A204.1 (cell line): ENCODE data around the gene LTBR.
A peak's percentile ranks its signal among the peaks of the same experiment; 100 is the strongest.
"Not testable (repeated sequence)": the region's sequence is repeated elsewhere in the genome, so short reads cannot be mapped to it uniquely, and the experiment has no call there.

Source experiments
- FAIRE-seq: peaks from 2 replicates; lab custom pipeline; 2012; peaks lifted over from hg19 to GRCh38; lab: Jason Lieb, UNC

LTBR gene

GRCh38 chr12:6383572-6384498 is at the start of gene LTBR:
Gene LTBR (plus strand): TSS chr12:6384162. CDS start chr12:6384359, 197 bp downstream.
- no peak for FAIRE-seq

GRCh38 chr12:6334359-6334758 is 49.6 kb upstream of the LTBR start:
- no peak for FAIRE-seq

- no peak for FAIRE-seq
Measured at GRCh38 chr12:6334940-6335450, 49.0 kb upstream of the LTBR start.

- FAIRE-seq, result no peak
Measured at GRCh38 chr12:6335451-6336078, 48.4 kb upstream of the LTBR start.

GRCh38 chr12:6336079-6336888 is 47.7 kb upstream of the LTBR start:
- FAIRE-seq, result peak; percentile 96

- no peak for FAIRE-seq
Measured at GRCh38 chr12:6336889-6337853, 46.8 kb upstream of the LTBR start.

- no peak for FAIRE-seq
Measured at GRCh38 chr12:6337958-6338433, 46.0 kb upstream of the LTBR start.

- FAIRE-seq, result not testable (repeated sequence)
Measured at GRCh38 chr12:6338536-6338935, 45.4 kb upstream of the LTBR start.

- no peak for FAIRE-seq
Measured at GRCh38 chr12:6338955-6339354, 45.0 kb upstream of the LTBR start.

- FAIRE-seq, result no peak
Measured at GRCh38 chr12:6340032-6340638, 43.8 kb upstream of the LTBR start.

GRCh38 chr12:6340745-6341416 is 43.1 kb upstream of the LTBR start:
- no peak for FAIRE-seq

- FAIRE-seq, result peak; percentile 66
Measured at GRCh38 chr12:6341417-6342139, 42.4 kb upstream of the LTBR start, which contains the start of gene TNFRSF1A. Gene TNFRSF1A (minus strand): TSS chr12:6342076. CDS start chr12:6341814, 262 bp downstream.

GRCh38 chr12:6342140-6342889 is 41.6 kb upstream of the LTBR start:
- peak; percentile 30 for FAIRE-seq

- FAIRE-seq, result no peak
Measured at GRCh38 chr12:6343518-6343917, 40.4 kb upstream of the LTBR start.

- FAIRE-seq, result not testable (repeated sequence)
Measured at GRCh38 chr12:6344101-6344660, 39.8 kb upstream of the LTBR start.

- FAIRE-seq, result no peak
Measured at GRCh38 chr12:6345319-6346091, 38.5 kb upstream of the LTBR start.

GRCh38 chr12:6346235-6346832 is 37.6 kb upstream of the LTBR start:
- FAIRE-seq, result no peak
